Loucy (cell line): Measurements from ENCODE around the gene TBCD.

Experiments
- H2AFZ ChIP-seq: fragments of 200-600 bp; sonication (generic); 2 replicates; pipeline ENCODE4 v1.6.0; 2016; ENCODE audit warnings: antibody characterized with exemption, mild to moderate bottlenecking, low read length, moderate library complexity
- H3F3A ChIP-seq: fragments of 200-600 bp; 2 replicates; pipeline ENCODE4 v1.6.0; 2016; ENCODE audit warnings: antibody characterized with exemption, low read depth, mild to moderate bottlenecking
- H3K27me3 ChIP-seq: fragments of 200-600 bp; sonication (generic); 2 replicates; pipeline ENCODE4 v1.6.1; 2014; ENCODE audit warnings: low read length, mild to moderate bottlenecking; ENCODE audit not compliant: insufficient read depth, poor library complexity, severe bottlenecking
- H3K36me3 ChIP-seq: fragments of 200-600 bp; sonication (generic); 2 replicates; pipeline ENCODE4 v1.6.1; 2016; ENCODE audit warnings: low read length; ENCODE audit not compliant: insufficient read depth
- H3K4me1 ChIP-seq: fragments of 200-600 bp; sonication (generic); 2 replicates; pipeline ENCODE4 v1.5.1; 2014; ENCODE audit warnings: low read length, mild to moderate bottlenecking; ENCODE audit not compliant: insufficient read depth, poor library complexity, severe bottlenecking
- H3K4me2 ChIP-seq: fragments of 200-600 bp; sonication (generic); 2 replicates; pipeline ENCODE4 v1.6.0; 2014; ENCODE audit warnings: antibody characterized with exemption, low read length, low read depth, mild to moderate bottlenecking; ENCODE audit not compliant: poor library complexity, severe bottlenecking
- H3K4me3 ChIP-seq: fragments of 200-600 bp; sonication (generic); 2 replicates; pipeline ENCODE4 v1.5.1; 2014; ENCODE audit warnings: low read length, mild to moderate bottlenecking, mixed read lengths; ENCODE audit not compliant: poor library complexity, severe bottlenecking
- H3K79me2 ChIP-seq: fragments of 200-600 bp; sonication (generic); 2 replicates; pipeline ENCODE4 v1.6.1; 2014; ENCODE audit warnings: low read length; ENCODE audit not compliant: insufficient read depth
- H3K9ac ChIP-seq: fragments of 200-600 bp; sonication (generic); 2 replicates; pipeline ENCODE4 v1.6.0; 2014; ENCODE audit warnings: mild to moderate bottlenecking, low read depth, low read length, moderate library complexity; ENCODE audit not compliant: poor library complexity, severe bottlenecking
- H3K9me2 ChIP-seq: fragments of 200-600 bp; sonication (generic); replicated peaks from 2 replicates; pipeline ENCODE4 v1.6.1; 2016; ENCODE audit warnings: low read depth, low read length, mixed read lengths
- H3K9me3 ChIP-seq: fragments of 200-600 bp; sonication (generic); 2 replicates; pipeline ENCODE4 v1.6.1; 2014; ENCODE audit warnings: mild to moderate bottlenecking, antibody characterized with exemption, low read length, low read depth; ENCODE audit not compliant: insufficient read depth
- H4K20me1 ChIP-seq: fragments of 200-600 bp; sonication (generic); 2 replicates; pipeline ENCODE4 v1.6.0; 2014; ENCODE audit warnings: antibody characterized with exemption, low read length, mild to moderate bottlenecking; ENCODE audit not compliant: insufficient read depth, poor library complexity, severe bottlenecking
- EZH2phosphoT487 ChIP-seq: fragments of 200-600 bp; IDR thresholded peaks from 2 replicates; pipeline ENCODE4 v1.6.1; 2018; ENCODE audit warnings: antibody characterized with exemption, mild to moderate bottlenecking, moderate library complexity, borderline replicate concordance
- TF ChIP-seq, protein P1 (sequence below): fragments of 200-600 bp; sonication (generic); conservative IDR thresholded peaks from 2 replicates; pipeline ENCODE4 v1.5.1; 2014; ENCODE audit warnings: mild to moderate bottlenecking, antibody characterized with exemption, low read length

The TBCD gene

DNA sequence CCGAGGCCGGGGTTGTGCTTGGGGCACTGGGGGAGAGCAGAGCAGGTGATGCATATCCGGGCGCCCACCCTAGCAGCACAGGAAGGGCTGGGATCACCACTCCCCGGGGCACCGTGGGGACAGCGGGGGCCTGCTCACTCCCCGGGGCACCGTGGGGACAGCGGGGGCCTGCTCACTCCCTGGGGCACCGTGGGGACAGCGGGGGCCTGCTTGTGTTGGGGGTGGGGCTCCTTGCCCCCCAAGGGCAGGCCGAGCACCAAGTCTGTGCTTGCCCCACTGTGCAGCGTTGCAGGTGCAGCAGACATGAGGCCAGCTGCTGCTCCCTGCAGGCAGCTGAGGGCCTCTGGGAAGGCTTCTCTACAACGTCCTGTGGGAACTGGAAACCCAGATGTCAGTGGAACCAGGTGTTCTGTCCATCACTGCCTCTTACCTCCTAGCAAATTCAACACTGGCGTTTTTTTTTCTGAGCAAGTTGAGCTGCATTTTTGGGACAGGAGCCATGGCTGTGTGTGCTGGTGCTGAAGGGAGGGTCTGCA lies 112.9 kb downstream of the TBCD start:
- TF ChIP-seq, protein P1, sequence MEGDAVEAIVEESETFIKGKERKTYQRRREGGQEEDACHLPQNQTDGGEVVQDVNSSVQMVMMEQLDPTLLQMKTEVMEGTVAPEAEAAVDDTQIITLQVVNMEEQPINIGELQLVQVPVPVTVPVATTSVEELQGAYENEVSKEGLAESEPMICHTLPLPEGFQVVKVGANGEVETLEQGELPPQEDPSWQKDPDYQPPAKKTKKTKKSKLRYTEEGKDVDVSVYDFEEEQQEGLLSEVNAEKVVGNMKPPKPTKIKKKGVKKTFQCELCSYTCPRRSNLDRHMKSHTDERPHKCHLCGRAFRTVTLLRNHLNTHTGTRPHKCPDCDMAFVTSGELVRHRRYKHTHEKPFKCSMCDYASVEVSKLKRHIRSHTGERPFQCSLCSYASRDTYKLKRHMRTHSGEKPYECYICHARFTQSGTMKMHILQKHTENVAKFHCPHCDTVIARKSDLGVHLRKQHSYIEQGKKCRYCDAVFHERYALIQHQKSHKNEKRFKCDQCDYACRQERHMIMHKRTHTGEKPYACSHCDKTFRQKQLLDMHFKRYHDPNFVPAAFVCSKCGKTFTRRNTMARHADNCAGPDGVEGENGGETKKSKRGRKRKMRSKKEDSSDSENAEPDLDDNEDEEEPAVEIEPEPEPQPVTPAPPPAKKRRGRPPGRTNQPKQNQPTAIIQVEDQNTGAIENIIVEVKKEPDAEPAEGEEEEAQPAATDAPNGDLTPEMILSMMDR, result no peak
- TF ChIP-seq EZH2phosphoT487, result no peak
- no peaks in the 10 kb centered on the region for H3K27me3 ChIP-seq
- H2AFZ ChIP-seq, result no peak overlapping the region
- peak overlapping the region; percentile 64 for H3K9ac ChIP-seq
- no peaks in the 10 kb centered on the region for H3K9me2 ChIP-seq
- H3K79me2 ChIP-seq, result peaks cover 91% of the 10 kb centered on the region
- H3K4me3 ChIP-seq, result peak overlapping the region; percentile 75
- H4K20me1 ChIP-seq, result peaks cover 40% of the 10 kb centered on the region
- H3K4me2 ChIP-seq, result peak overlapping the region; percentile 81
- peaks cover 75% of the 10 kb centered on the region for H3K4me1 ChIP-seq
- H3K9me3 ChIP-seq, result no peaks in the 10 kb centered on the region
- H3K36me3 ChIP-seq, result peaks cover 9% of the 10 kb centered on the region; the same call in 1 of the 2 replicates
- peaks cover 13% of the 10 kb centered on the region for H3F3A ChIP-seq

DNA sequence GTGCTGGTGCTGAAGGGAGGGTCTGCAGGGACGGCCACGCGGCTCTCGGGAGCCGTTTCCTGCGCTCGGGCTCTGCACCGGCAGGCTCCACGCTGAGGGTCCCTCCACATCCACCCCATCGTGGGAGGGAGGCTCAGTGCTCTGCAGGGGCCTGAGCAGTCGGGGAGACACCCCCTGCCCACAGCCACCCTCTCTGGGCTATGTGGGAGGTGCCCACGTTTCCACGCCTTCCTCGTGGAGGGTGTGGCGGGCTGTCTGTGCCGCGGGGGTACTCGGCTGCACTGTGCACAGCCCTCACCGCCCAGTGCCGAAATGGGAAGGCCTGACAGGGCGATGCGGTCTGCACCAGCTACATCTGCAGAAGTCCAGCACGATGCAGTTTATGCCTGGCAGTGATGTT lies 113.4 kb downstream of the TBCD start:
- no peaks in the 10 kb centered on the region for H3K9me3 ChIP-seq
- peak overlapping the region; percentile 64 for H3K9ac ChIP-seq
- no peak overlapping the region for H2AFZ ChIP-seq
- H3K9me2 ChIP-seq, result no peaks in the 10 kb centered on the region
- TF ChIP-seq EZH2phosphoT487, result no peak
- TF ChIP-seq, protein P1, result no peak
- H3K36me3 ChIP-seq, result peaks cover 14% of the 10 kb centered on the region; the same call in 1 of the 2 replicates
- H3K4me2 ChIP-seq, result peak overlapping the region; percentile 81
- H3K4me3 ChIP-seq, result peak overlapping the region; percentile 75
- H3K4me1 ChIP-seq, result peaks cover 71% of the 10 kb centered on the region
- H3K79me2 ChIP-seq, result peaks cover 95% of the 10 kb centered on the region
- H3F3A ChIP-seq, result peaks cover 11% of the 10 kb centered on the region
- peaks cover 40% of the 10 kb centered on the region for H4K20me1 ChIP-seq
- H3K27me3 ChIP-seq, result no peaks in the 10 kb centered on the region

DNA sequence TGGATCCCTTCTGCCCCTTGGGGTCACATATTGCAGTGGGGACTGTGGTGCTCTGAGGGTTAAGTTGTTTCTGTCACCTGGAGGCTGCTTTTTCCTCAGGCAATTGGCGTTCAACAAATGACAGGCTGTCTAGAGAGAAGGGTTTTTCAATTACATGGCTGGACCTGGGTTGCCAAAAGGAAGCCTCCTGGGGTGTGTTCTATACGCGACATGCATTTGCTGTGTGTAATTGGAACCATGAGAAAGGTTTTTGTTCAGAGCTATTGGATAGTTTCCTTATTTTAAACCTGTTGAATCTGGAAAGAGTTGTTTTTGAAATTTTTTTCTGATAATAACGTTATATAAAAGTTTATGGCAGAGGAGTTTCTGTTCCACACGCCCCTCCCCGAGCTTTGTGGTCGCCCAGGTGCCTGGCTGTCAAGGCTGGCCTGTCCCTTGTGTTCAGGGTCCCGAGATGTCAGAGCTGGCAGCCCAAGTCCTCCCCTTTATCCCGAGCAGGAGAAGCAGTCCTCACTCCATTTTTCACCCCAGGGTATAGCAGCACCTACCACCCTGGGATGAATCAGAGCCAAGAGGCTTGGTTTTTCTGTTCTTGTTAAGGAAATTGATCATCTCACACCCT lies 114.0 kb downstream of the TBCD start:
- Histone ChIP-seq H3K4me1 (peaks cover 65% of the 10 kb centered on the region), H2AFZ (no peak overlapping the region), H3F3A (peaks cover 11% of the 10 kb centered on the region), H3K36me3 (peaks cover 20% of the 10 kb centered on the region; the same call in 1 of the 2 replicates), H3K4me2 (peak overlapping the region; percentile 81), H3K4me3 (peak overlapping the region; percentile 75), H3K9ac (peak overlapping the region; percentile 64), H3K79me2 (peaks cover 95% of the 10 kb centered on the region), H3K27me3 (no peaks in the 10 kb centered on the region), H3K9me2 (no peaks in the 10 kb centered on the region), H4K20me1 (peaks cover 40% of the 10 kb centered on the region), H3K9me3 (no peaks in the 10 kb centered on the region)
- TF ChIP-seq, protein P1, result no peak
- no peak for TF ChIP-seq EZH2phosphoT487
